ENCODE measurements around the gene RGS12. TPM values are rescaled to one million over a fixed set of nuclear protein-coding genes. Genes with fewer than 3 reads are reported as not detected.

Gene RGS12
- polyA plus RNA-seq, 1 donor (not counting 4 experiments of a cell fraction or from before 2014, with no cell fraction given): 34.0 TPM

DNA sequence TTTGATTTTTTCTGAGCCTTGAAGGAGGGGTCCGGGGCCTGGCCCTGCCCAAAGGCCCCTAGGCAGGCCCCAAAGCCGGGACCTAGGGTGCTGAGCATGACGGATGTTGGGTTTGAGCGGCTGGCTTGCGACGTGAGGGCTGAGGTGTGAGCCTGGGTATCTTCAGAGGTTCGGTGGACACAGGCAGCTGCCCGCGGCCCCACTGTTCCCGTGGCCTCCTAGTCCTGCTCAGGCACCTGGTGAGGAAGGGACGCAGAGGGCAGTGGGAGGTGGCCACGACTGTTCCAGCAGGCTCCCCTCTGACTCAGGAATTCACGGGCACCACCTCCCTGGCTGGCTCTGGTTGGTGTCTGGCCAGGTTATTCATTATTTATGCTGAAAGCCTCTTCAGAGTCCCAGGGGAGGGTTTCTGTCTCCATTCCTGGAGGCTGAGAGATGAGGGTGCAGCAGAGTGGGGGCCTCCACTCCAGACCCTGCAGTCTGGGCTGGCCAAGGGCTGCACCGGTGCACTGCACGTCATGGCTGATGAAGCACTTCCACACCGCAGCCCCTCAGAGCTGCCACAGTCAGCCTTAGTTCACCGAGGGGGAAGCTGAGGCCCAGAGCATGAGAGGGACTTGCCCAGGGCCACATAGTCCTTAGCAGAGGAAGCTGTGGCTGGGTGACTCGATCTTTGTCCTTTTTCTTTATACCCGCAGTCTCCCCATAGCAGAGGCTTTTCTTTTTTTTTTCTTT lies 41.7 kb upstream of the RGS12 start:
- Histone ChIP-seq H3K4me1 (ENCODE audit: control insufficient read depth, extremely low read depth, insufficient read depth, low read length) (no peaks in the 10 kb centered on the region), H4K20me1 (ENCODE audit: control insufficient read depth, extremely low read depth, insufficient read depth, low read length) (no peaks in the 10 kb centered on the region), H3K9me1 (ENCODE audit: control insufficient read depth, extremely low read depth, insufficient read depth, low read length) (no peaks in the 10 kb centered on the region), H3K27ac (ENCODE audit: control insufficient read depth, insufficient read depth, low read length) (no peak overlapping the region), H3K79me2 (ENCODE audit: control insufficient read depth, insufficient read depth, low read length) (no peaks in the 10 kb centered on the region), H3K4me2 (ENCODE audit: control insufficient read depth, extremely low read depth, insufficient read depth, low read depth, low read length) (no peak overlapping the region), H3K9me3 (ENCODE audit: control insufficient read depth, low read depth, low read length) (no peaks in the 10 kb centered on the region), H2AFZ (ENCODE audit: control insufficient read depth, low read length) (no peak overlapping the region), H3K27me3 (ENCODE audit: control insufficient read depth, extremely low read depth, insufficient read depth, low read length) (no peaks in the 10 kb centered on the region), H3K9ac (ENCODE audit: control insufficient read depth, extremely low read depth, insufficient read depth, low read length) (no peak overlapping the region), H3K36me3 (ENCODE audit: control insufficient read depth in 2 of 2, extremely low read depth in 1 of 2, insufficient read depth in 2 of 2, low read length in 2 of 2) (no peaks in the 10 kb centered on the region), H3K4me3 (ENCODE audit: control insufficient read depth in 2 of 3, extremely low read depth in 1 of 3, insufficient read depth in 2 of 3, low read depth in 1 of 3, low read length in 3 of 3) (no peak overlapping the region)
- no peak for TF ChIP-seq EZH2 (IDR thresholded peaks at IDR 0.05; ENCODE audit: low read length)
- TF ChIP-seq, protein P1, sequence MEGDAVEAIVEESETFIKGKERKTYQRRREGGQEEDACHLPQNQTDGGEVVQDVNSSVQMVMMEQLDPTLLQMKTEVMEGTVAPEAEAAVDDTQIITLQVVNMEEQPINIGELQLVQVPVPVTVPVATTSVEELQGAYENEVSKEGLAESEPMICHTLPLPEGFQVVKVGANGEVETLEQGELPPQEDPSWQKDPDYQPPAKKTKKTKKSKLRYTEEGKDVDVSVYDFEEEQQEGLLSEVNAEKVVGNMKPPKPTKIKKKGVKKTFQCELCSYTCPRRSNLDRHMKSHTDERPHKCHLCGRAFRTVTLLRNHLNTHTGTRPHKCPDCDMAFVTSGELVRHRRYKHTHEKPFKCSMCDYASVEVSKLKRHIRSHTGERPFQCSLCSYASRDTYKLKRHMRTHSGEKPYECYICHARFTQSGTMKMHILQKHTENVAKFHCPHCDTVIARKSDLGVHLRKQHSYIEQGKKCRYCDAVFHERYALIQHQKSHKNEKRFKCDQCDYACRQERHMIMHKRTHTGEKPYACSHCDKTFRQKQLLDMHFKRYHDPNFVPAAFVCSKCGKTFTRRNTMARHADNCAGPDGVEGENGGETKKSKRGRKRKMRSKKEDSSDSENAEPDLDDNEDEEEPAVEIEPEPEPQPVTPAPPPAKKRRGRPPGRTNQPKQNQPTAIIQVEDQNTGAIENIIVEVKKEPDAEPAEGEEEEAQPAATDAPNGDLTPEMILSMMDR (optimal IDR thresholded peaks at IDR 0.05 in 1 of 3, IDR thresholded peaks at IDR 0.05 in 1 of 3, conservative IDR thresholded peaks at IDR 0.05 in 1 of 3; ENCODE audit: extremely low read depth in 1 of 3, insufficient read depth in 2 of 3, low read length in 3 of 3): no peak
- FAIRE-seq: no peak
- dilution Hi-C loops (cut with MboI; ENCODE audit: extremely low pct_ligation_motif_present, low sequenced_read_pairs): no loop called here
- no peak for DNase-seq (ENCODE audit: low read depth, low spot score)

DNA sequence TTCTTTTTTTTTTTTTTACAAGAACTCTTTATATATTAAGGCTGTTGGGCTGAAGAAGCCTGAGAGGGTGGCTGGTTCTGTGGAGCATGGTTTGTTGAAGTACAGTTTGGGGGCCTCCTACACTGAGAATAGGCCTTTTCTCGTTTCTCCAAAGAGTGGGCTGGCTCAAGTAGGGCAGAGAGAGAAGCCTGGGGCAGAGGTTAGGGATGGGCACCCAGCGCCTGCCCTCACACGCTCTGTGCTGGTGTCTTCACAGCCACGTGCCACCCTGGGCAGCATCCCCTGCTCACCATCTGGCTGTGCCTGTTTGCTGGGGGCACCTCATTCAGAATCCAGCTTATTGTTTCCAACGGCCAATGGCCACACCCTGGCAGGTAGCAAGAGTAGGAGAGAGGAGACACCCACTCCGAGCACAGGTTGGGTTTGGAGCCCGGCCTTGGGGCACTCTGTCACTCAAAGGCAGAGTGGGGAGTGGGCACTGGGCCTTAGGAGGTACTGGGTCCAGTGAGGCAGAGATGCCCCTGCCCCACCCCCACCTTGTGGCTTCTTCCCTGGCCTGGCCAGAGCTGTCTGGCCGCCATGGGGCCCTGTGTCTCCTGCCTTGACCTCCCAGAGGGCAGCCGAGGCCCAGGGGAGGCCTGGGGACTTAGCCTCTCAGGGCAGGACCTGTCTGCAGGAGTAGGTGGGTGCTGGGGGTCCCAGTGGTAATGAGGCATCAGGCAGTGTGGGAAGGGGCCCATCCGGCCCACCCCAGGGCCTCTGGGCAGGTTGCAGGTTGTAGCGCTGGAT lies 40.9 kb upstream of the RGS12 start:
- FAIRE-seq: no peak
- DNase-seq (ENCODE audit: low read depth, low spot score): no peak
- Histone ChIP-seq H3K36me3 (ENCODE audit: control insufficient read depth in 2 of 2, extremely low read depth in 1 of 2, insufficient read depth in 2 of 2, low read length in 2 of 2) (no peaks in the 10 kb centered on the region), H3K27me3 (ENCODE audit: control insufficient read depth, extremely low read depth, insufficient read depth, low read length) (no peaks in the 10 kb centered on the region), H2AFZ (ENCODE audit: control insufficient read depth, low read length) (no peak overlapping the region), H3K4me1 (ENCODE audit: control insufficient read depth, extremely low read depth, insufficient read depth, low read length) (no peaks in the 10 kb centered on the region), H3K4me3 (ENCODE audit: control insufficient read depth in 2 of 3, extremely low read depth in 1 of 3, insufficient read depth in 2 of 3, low read depth in 1 of 3, low read length in 3 of 3) (no peak overlapping the region), H3K9me3 (ENCODE audit: control insufficient read depth, low read depth, low read length) (no peaks in the 10 kb centered on the region), H3K9ac (ENCODE audit: control insufficient read depth, extremely low read depth, insufficient read depth, low read length) (no peak overlapping the region), H4K20me1 (ENCODE audit: control insufficient read depth, extremely low read depth, insufficient read depth, low read length) (no peaks in the 10 kb centered on the region), H3K9me1 (ENCODE audit: control insufficient read depth, extremely low read depth, insufficient read depth, low read length) (no peaks in the 10 kb centered on the region), H3K79me2 (ENCODE audit: control insufficient read depth, insufficient read depth, low read length) (no peaks in the 10 kb centered on the region), H3K4me2 (ENCODE audit: control insufficient read depth, extremely low read depth, insufficient read depth, low read depth, low read length) (no peak overlapping the region), H3K27ac (ENCODE audit: control insufficient read depth, insufficient read depth, low read length) (no peak overlapping the region)
- dilution Hi-C loops (cut with MboI; ENCODE audit: extremely low pct_ligation_motif_present, low sequenced_read_pairs): no loop called here
- no peak for TF ChIP-seq EZH2 (IDR thresholded peaks at IDR 0.05; ENCODE audit: low read length)
- TF ChIP-seq, protein P1 (optimal IDR thresholded peaks at IDR 0.05 in 1 of 3, IDR thresholded peaks at IDR 0.05 in 1 of 3, conservative IDR thresholded peaks at IDR 0.05 in 1 of 3; ENCODE audit: extremely low read depth in 1 of 3, insufficient read depth in 2 of 3, low read length in 3 of 3): no peak

Measured in keratinocyte (primary cell).